ENCODE data around the gene CTNNA2. TPM values are rescaled to one million over a fixed set of nuclear protein-coding genes. Genes with fewer than 3 reads are reported as not detected.

Gene CTNNA2
- total and polyA plus RNA-seq, 12 donors: 0.12 to 5.0 (median 1.4) TPM; not detected in 1

DNA sequence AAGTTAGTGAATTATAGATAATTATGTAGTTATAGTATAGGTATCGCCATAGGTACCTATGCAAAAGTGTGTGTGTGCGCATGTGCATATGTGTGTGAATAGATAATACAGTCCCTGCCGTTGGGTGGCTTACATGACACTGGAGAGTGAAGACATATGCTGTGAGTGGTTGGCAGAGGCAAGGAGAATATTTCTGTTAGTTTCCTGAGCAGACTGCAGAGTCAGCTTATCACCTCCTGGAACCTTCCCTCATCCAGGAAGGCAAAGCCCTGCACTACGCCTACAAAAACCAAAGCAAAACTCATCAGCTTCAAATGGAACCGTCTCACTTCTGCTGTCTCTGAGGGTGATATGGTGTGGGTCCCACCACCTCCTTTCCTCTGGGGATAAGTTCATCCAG lies 609.8 kb downstream of the CTNNA2 start:
- H3K36me3 ChIP-seq (replicated peaks in 1 of 2): no peaks in the 10 kb centered on the region
- WGBS, 4 donors: 73 to 81% (median 75%) methylated on average over 5 of the region's 5 CpGs
- no peak overlapping the region for H3K4me3 ChIP-seq
- no peaks in the 10 kb centered on the region for H3K27me3 ChIP-seq
- DNase-seq: no peak
- intact Hi-C loops (cut with DNase I): no loop called here
- H3K27ac ChIP-seq: no peak overlapping the region
- H3K4me1 ChIP-seq (replicated peaks in 1 of 2): no peaks in the 10 kb centered on the region
- no peaks in the 10 kb centered on the region for H3K9me3 ChIP-seq (replicated peaks in 1 of 3)
- TF ChIP-seq, protein P1, sequence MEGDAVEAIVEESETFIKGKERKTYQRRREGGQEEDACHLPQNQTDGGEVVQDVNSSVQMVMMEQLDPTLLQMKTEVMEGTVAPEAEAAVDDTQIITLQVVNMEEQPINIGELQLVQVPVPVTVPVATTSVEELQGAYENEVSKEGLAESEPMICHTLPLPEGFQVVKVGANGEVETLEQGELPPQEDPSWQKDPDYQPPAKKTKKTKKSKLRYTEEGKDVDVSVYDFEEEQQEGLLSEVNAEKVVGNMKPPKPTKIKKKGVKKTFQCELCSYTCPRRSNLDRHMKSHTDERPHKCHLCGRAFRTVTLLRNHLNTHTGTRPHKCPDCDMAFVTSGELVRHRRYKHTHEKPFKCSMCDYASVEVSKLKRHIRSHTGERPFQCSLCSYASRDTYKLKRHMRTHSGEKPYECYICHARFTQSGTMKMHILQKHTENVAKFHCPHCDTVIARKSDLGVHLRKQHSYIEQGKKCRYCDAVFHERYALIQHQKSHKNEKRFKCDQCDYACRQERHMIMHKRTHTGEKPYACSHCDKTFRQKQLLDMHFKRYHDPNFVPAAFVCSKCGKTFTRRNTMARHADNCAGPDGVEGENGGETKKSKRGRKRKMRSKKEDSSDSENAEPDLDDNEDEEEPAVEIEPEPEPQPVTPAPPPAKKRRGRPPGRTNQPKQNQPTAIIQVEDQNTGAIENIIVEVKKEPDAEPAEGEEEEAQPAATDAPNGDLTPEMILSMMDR (IDR thresholded peaks at IDR 0.05): no peak
- TF ChIP-seq POLR2A (IDR thresholded peaks at IDR 0.05): no peak

DNA sequence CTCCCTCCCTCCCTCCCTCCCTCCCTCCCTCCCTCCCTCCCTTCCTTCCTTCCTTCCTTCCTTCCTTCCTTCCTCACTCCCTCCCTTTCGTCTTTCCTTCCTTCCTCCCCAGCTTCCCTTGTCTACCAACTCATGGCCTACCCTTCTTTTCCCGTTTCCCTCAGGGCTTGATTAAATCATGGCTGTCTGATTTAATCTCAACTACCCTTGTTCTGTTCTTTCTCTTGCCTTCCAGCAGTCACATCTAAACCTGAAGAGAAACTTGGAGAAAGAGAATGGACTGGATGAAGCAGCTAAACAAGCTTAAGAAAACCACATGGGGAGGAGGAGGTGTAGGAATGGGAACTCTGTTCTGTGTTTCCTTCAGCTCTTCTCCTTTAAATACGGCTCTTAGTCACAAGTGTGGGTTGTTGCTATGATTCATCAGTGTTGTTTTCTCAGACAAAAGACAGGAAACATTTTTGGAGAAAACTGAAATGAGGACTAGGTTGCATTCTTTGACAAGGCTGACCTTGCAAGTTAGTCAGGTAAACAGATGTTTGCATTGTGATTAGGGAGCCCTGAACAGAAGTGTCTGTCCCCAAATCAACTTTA lies 613.8 kb downstream of the CTNNA2 start:
- no peak for DNase-seq
- no peaks in the 10 kb centered on the region for H3K4me1 ChIP-seq (replicated peaks in 1 of 2)
- TF ChIP-seq, protein P1 (IDR thresholded peaks at IDR 0.05): no peak
- no peak for TF ChIP-seq POLR2A (IDR thresholded peaks at IDR 0.05)
- intact Hi-C loops (cut with DNase I): no loop called here
- no peaks in the 10 kb centered on the region for H3K27me3 ChIP-seq
- H3K36me3 ChIP-seq (replicated peaks in 1 of 2): no peaks in the 10 kb centered on the region
- H3K9me3 ChIP-seq (replicated peaks in 1 of 3): no peaks in the 10 kb centered on the region
- no peak overlapping the region for H3K27ac ChIP-seq
- H3K4me3 ChIP-seq: no peak overlapping the region
- whole genome bisulfite sequencing, 4 donors: 31 to 68% (median 40%) methylated on average over 3 of the region's 3 CpGs

DNA sequence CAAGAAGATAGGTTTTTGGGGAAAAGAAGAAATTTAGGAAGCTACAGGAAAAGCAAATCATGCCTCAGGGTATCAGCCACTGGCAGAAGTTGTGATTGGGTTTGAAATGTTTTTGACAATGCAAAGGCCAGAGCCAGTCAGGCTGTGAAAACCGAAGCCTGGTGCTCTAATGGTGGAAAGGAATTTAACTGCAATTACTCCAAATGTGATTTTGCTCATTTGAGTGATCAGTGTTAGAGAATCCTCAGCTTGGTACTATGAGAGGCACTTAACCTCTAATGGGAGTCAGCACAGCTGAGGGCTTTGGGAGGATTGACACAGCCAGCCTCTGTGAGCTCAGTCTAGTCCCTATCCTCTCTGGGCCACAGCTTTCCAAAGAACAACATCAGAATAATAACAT lies 615.2 kb downstream of the CTNNA2 start:
- Histone ChIP-seq H3K4me1 (replicated peaks in 1 of 2) (no peaks in the 10 kb centered on the region), H3K9me3 (replicated peaks in 1 of 3) (no peaks in the 10 kb centered on the region), H3K27ac (no peak overlapping the region), H3K27me3 (no peaks in the 10 kb centered on the region), H3K36me3 (replicated peaks in 1 of 2) (no peaks in the 10 kb centered on the region), H3K4me3 (no peak overlapping the region)
- 35 to 56% (median 36%) methylated on average over 1 of the region's 1 CpG for WGBS, 4 donors
- DNase-seq: no peak
- intact Hi-C loops (cut with DNase I): no loop called here
- TF ChIP-seq, protein P1 (IDR thresholded peaks at IDR 0.05): no peak
- no peak for TF ChIP-seq POLR2A (IDR thresholded peaks at IDR 0.05)

DNA sequence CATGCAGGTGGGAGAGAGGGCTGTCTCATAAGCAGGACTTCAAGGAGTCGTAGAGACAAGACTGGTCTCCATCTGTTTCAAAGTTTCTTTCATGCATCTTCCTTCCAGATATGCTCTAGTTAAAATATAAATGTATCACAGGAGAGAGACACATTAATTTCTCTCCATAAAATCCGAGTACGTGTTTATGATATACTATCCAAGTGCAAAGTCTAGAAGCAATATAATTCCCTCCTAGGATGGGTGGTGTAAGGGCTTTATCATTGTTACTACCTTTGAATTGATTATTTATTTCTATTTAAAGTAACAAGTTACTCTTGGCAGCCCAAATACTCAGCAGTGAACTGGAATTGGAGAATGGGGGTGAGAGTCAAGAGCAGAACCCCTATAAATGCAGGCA lies 619.4 kb downstream of the CTNNA2 start:
- no peak for DNase-seq
- Histone ChIP-seq H3K9me3 (replicated peaks in 1 of 3) (no peaks in the 10 kb centered on the region), H3K27ac (no peak overlapping the region), H3K4me1 (replicated peaks in 1 of 2) (no peaks in the 10 kb centered on the region), H3K4me3 (no peak overlapping the region), H3K27me3 (no peaks in the 10 kb centered on the region), H3K36me3 (replicated peaks in 1 of 2) (no peaks in the 10 kb centered on the region)
- WGBS, 4 donors: 73 to 83% (median 75%) methylated on average over 3 of the region's 3 CpGs
- intact Hi-C loops (cut with DNase I): no loop called here
- no peak for TF ChIP-seq POLR2A (IDR thresholded peaks at IDR 0.05)
- TF ChIP-seq, protein P1 (IDR thresholded peaks at IDR 0.05): no peak
